Measurements from ENCODE around the gene DNAH7.

- TF ChIP-seq CTCF (IDR thresholded peaks at IDR 0.05 in 4 of 5, conservative IDR thresholded peaks at IDR 0.05 in 1 of 5) (no peak), POLR2A (IDR thresholded peaks at IDR 0.05) (no peak)
These were observed 73.1 kb downstream of the DNAH7 start for GRCh38 chr2:195995499-195995898.

Data from gastrocnemius medialis (tissue), 4 donors.